ENCODE measurements around the gene EXD3.

Gene EXD3

DNA sequence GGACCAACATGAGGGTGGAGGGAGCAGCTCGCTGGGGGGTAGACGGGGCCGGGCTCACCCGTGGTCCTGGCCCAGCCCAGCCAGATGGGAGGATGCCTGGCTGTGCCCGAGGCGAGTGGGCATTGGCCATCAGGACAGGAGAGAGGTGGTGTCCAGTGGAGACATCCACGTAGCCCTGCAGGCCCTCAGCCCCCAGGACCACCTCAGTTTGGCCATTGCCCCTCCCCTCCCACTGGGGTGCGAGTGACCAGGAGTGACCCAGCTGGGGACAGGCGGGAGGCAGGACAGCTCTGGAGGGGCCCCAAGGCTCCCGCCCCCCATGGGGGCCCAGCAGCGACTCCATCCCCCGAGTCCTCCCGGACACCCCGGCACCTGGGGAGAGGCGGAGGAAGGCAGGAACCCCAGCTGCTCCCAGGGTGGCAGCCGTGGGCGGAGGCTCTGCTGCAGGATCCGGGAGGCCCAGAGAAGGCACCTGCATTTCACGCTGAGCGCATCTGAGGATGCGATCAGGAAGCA lies 8.5 kb upstream of the EXD3 start:
- Histone ChIP-seq H3K27me3 (ENCODE audit: insufficient read depth, low read depth, severe bottlenecking) (no peaks in the 10 kb centered on the region), H3K27ac (no peak overlapping the region), H3K4me3 (ENCODE audit: low read depth, low read length) (no peak overlapping the region), H3K9me3 (ENCODE audit: severe bottlenecking) (no peaks in the 10 kb centered on the region), H3K36me3 (no peaks in the 10 kb centered on the region)
- DNase-seq = no peak
- TF ChIP-seq, protein P1, sequence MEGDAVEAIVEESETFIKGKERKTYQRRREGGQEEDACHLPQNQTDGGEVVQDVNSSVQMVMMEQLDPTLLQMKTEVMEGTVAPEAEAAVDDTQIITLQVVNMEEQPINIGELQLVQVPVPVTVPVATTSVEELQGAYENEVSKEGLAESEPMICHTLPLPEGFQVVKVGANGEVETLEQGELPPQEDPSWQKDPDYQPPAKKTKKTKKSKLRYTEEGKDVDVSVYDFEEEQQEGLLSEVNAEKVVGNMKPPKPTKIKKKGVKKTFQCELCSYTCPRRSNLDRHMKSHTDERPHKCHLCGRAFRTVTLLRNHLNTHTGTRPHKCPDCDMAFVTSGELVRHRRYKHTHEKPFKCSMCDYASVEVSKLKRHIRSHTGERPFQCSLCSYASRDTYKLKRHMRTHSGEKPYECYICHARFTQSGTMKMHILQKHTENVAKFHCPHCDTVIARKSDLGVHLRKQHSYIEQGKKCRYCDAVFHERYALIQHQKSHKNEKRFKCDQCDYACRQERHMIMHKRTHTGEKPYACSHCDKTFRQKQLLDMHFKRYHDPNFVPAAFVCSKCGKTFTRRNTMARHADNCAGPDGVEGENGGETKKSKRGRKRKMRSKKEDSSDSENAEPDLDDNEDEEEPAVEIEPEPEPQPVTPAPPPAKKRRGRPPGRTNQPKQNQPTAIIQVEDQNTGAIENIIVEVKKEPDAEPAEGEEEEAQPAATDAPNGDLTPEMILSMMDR (IDR thresholded peaks at IDR 0.05; ENCODE audit: low read depth, low read length) = no peak

DNA sequence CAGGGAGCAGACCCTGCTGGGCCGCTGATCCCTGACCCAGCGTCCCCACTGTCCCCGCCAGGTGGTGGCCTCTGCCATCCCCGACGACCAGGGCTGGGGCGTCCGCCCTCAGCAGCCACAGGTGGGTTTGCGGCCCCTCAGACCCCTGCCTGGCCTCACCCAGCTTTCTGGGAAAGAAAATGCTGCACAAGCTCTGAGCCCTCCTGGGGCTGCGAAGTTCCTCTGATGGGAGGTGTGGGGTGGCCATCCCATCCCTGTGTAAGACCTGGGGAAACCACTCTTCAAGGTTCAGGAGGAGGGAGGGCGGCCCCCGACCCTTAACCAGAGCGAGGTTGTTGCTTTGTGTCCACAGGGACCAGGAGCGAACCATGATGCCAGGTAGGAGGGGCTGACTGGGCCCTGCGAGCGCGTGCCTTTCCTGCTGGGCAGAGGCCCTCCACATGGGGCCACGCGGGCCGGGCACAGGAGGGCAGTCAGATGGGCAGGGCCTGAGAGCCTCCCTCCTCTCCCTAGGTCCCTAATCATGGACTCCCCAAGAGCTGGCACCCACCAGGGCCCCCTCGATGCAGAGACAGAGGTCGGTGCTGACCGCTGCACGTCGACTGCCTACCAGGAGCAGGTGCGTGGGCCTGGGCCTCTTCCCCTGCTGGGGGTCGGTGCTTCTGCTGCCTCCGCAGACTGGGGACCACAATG lies 7.9 kb upstream of the EXD3 start:
- DNase-seq = no peak
- TF ChIP-seq, protein P1 (IDR thresholded peaks at IDR 0.05; ENCODE audit: low read depth, low read length) = no peak
- H3K4me3 ChIP-seq (ENCODE audit: low read depth, low read length) = no peak overlapping the region
- H3K9me3 ChIP-seq (ENCODE audit: severe bottlenecking) = no peaks in the 10 kb centered on the region
- H3K36me3 ChIP-seq = no peaks in the 10 kb centered on the region
- no peak overlapping the region for H3K27ac ChIP-seq
- H3K27me3 ChIP-seq (ENCODE audit: insufficient read depth, low read depth, severe bottlenecking) = no peaks in the 10 kb centered on the region

DNA sequence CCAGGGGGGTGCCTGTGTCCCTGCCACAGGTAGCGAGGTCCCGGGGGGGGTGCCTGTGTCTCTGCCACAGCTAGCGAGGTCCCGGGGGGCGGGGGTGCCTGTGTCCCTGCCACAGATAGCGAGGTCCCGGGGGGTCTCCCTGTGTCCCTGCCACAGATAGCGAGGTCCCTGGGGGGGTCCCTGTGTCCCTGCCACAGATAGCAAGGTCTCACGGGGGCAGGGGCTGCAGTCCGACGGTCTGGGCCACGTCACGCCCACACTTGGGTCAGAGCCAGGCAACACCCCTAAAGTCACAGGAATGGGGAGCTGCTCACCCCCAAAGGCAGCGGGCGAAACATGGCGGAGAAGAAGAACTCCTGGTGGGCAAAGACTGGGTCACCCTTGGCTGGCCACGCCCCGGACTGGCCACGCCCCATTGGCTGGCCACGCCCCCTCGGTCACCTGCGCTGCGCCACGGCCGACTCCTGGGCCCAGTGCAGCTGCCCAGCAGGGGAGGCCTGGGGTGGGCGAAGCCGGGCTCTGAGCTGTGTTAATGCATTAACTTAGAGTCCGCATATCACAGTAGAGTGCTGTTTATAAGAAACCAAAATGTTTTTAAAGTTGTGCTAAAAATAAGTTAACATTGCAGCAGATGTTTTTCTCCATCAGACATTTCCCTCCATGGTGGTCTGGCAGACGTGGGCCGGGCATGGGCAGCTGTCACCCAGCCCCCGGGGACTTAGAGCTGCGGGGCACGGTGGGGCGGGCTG lies 7.2 kb upstream of the EXD3 start:
- Histone ChIP-seq H3K4me3 (ENCODE audit: low read depth, low read length) (no peak overlapping the region), H3K9me3 (ENCODE audit: severe bottlenecking) (no peaks in the 10 kb centered on the region), H3K27ac (no peak overlapping the region), H3K36me3 (no peaks in the 10 kb centered on the region), H3K27me3 (ENCODE audit: insufficient read depth, low read depth, severe bottlenecking) (no peaks in the 10 kb centered on the region)
- DNase-seq = peak; percentile 65
- TF ChIP-seq, protein P1 (IDR thresholded peaks at IDR 0.05; ENCODE audit: low read depth, low read length) = no peak

DNA sequence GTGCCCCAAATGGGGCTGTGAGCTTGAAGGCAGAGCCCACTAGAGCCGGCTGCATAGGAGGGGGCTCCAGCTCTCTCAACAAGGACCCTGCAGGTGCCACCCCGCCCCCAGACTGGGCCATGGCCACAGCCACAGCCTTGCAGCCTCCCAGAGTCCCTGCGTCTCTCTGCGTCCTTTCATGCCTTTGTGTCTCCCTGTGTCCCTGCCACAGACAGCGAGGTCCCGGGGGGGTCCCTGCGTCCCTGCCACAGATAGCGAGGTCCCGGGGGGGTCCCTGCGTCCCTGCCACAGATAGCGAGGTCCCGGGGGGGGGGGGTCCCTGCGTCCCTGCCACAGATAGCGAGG lies 6.6 kb upstream of the EXD3 start:
- no peak for DNase-seq
- Histone ChIP-seq H3K36me3 (no peaks in the 10 kb centered on the region), H3K27me3 (ENCODE audit: insufficient read depth, low read depth, severe bottlenecking) (no peaks in the 10 kb centered on the region), H3K27ac (no peak overlapping the region), H3K9me3 (ENCODE audit: severe bottlenecking) (no peaks in the 10 kb centered on the region), H3K4me3 (ENCODE audit: low read depth, low read length) (no peak overlapping the region)
- TF ChIP-seq, protein P1 (IDR thresholded peaks at IDR 0.05; ENCODE audit: low read depth, low read length) = no peak

DNA sequence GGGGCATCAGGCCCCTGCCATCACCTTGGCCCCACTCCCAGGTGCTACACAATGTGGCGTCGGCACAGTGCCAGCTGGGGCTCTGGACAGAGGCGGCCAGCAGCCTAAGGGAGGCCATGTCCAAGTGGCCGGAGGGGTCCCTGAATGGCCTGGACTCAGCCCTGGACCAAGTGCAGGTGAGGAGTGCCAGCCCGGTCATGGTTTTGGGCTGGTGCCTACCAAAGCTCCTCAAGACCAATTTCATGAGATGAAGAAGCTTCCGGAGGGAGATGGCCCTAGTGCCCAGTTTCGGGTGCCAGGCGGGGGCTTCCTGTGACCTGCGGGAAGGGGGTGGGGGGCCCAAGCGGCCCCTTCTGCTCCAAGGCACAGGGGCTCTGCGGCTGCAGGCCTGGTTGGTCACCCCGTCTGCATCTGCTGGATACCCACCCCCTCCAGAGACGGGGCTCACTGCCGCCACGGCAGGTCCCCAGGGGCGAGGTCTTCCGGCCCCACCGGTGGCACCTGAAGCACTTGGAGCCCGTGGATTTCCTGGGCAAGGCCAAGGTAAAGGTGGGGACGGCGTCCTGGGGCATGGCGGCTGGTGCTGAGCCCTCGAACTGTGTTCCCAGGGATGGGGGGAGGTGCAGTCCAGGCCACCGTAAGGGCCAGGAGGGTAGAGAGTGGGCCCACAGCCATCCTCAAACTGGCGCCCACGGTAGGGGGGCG lies 6.0 kb upstream of the EXD3 start:
- H3K36me3 ChIP-seq = no peaks in the 10 kb centered on the region
- H3K27ac ChIP-seq = no peak overlapping the region
- TF ChIP-seq, protein P1 (IDR thresholded peaks at IDR 0.05; ENCODE audit: low read depth, low read length) = no peak
- no peaks in the 10 kb centered on the region for H3K27me3 ChIP-seq (ENCODE audit: insufficient read depth, low read depth, severe bottlenecking)
- no peak overlapping the region for H3K4me3 ChIP-seq (ENCODE audit: low read depth, low read length)
- DNase-seq = no peak
- no peaks in the 10 kb centered on the region for H3K9me3 ChIP-seq (ENCODE audit: severe bottlenecking)

Data from WERI-Rb-1 (cell line).